ENCODE results near the gene TPPP3.
A peak's percentile ranks its signal among the peaks of the same experiment; 100 is the strongest.

DNA sequence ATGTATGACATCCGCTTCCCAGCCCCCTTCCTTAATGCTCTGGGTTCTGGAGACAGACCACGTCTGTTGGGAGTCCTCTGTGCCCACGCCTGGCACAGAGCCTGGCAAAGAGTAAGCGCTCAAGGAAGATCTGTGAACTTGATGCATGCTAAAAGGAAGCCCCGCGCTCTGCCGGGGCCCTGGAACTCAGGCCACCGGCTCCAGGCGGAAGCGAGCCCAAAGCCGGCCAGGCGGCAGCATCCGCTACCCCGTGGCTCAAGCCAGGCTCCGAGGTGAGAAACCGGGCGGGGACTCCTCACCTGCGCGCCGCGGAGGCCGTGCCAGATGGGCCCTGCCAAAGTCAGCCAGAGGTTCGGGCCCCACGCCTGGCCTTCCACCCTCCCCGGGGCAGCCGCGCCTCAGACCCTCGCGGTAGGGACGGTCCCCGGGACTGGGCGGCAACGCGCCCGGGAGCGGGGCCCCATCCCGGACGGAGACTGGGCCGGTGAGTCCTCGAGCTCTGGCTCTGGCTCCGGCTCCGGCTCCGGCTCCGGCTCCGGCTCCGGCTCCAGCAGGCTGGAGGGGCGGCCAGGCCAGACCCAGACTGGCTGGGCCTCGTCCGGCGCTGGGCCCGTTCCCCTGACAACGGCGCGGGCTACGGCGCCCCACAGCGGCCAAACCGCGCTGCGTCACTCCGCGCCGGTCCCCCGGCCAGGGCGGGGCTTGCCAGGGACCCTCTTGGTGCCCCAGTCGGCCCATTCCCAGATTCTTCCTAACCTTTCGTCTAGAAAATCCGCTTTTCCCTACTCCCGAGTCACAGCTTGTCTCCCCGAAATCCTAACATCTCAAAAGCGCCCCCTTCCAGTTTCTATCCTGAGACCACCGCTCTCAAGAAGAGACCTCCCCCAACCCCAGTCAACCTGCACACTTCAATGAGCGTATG is 22.8 kb upstream of the TPPP3 start, which contains the start of gene ZDHHC1:
- TF ChIP-seq FOXJ2 (tag; IDR thresholded peaks at IDR 0.05), result no peak
- TF ChIP-seq, protein P1, sequence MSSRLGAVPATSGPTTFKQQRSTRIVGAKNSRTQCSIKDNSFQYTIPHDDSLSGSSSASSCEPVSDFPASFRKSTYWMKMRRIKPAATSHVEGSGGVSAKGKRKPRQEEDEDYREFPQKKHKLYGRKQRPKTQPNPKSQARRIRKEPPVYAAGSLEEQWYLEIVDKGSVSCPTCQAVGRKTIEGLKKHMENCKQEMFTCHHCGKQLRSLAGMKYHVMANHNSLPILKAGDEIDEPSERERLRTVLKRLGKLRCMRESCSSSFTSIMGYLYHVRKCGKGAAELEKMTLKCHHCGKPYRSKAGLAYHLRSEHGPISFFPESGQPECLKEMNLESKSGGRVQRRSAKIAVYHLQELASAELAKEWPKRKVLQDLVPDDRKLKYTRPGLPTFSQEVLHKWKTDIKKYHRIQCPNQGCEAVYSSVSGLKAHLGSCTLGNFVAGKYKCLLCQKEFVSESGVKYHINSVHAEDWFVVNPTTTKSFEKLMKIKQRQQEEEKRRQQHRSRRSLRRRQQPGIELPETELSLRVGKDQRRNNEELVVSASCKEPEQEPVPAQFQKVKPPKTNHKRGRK (tag; IDR thresholded peaks at IDR 0.05), result no peak
- TF ChIP-seq, protein P2, sequence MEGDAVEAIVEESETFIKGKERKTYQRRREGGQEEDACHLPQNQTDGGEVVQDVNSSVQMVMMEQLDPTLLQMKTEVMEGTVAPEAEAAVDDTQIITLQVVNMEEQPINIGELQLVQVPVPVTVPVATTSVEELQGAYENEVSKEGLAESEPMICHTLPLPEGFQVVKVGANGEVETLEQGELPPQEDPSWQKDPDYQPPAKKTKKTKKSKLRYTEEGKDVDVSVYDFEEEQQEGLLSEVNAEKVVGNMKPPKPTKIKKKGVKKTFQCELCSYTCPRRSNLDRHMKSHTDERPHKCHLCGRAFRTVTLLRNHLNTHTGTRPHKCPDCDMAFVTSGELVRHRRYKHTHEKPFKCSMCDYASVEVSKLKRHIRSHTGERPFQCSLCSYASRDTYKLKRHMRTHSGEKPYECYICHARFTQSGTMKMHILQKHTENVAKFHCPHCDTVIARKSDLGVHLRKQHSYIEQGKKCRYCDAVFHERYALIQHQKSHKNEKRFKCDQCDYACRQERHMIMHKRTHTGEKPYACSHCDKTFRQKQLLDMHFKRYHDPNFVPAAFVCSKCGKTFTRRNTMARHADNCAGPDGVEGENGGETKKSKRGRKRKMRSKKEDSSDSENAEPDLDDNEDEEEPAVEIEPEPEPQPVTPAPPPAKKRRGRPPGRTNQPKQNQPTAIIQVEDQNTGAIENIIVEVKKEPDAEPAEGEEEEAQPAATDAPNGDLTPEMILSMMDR (IDR thresholded peaks at IDR 0.05 in 2 of 3, conservative IDR thresholded peaks at IDR 0.05 in 1 of 3; ENCODE audit: insufficient read depth in 2 of 3, low read depth in 1 of 3, low read length in 3 of 3), result peak; percentile 33 to 57 (median 50); a peak in 4 of 6 replicates
- TF ChIP-seq, protein P3, sequence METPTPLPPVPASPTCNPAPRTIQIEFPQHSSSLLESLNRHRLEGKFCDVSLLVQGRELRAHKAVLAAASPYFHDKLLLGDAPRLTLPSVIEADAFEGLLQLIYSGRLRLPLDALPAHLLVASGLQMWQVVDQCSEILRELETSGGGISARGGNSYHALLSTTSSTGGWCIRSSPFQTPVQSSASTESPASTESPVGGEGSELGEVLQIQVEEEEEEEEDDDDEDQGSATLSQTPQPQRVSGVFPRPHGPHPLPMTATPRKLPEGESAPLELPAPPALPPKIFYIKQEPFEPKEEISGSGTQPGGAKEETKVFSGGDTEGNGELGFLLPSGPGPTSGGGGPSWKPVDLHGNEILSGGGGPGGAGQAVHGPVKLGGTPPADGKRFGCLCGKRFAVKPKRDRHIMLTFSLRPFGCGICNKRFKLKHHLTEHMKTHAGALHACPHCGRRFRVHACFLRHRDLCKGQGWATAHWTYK (CRISPR knock-in tag; IDR thresholded peaks at IDR 0.05), result no peak
- TF ChIP-seq POLR2AphosphoS5 (IDR thresholded peaks at IDR 0.05; ENCODE audit: control insufficient read depth, insufficient read depth, low read depth, low read length), result no peak
- no peak for TF ChIP-seq EP300 (IDR thresholded peaks at IDR 0.05; ENCODE audit: low read length)
- TF ChIP-seq NUFIP1 (IDR thresholded peaks at IDR 0.05; ENCODE audit: partially characterized antibody), result no peak
- TF ChIP-seq, protein P4, sequence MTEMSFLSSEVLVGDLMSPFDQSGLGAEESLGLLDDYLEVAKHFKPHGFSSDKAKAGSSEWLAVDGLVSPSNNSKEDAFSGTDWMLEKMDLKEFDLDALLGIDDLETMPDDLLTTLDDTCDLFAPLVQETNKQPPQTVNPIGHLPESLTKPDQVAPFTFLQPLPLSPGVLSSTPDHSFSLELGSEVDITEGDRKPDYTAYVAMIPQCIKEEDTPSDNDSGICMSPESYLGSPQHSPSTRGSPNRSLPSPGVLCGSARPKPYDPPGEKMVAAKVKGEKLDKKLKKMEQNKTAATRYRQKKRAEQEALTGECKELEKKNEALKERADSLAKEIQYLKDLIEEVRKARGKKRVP (CRISPR knock-in tag; IDR thresholded peaks at IDR 0.05), result no peak

Measured in K562 (cell line).